Neuronal stem cell (in vitro differentiated cells): ENCODE data around the gene AOX1.

ENCODE experiments used
- DNase-seq: peaks from one replicate; pipeline ENCODE4 v3.0.0-alpha.2; 2013; ENCODE audit warnings: low spot score
- H2AFZ ChIP-seq: one replicate; pipeline ENCODE4 v1.6.1; 2013; ENCODE audit warnings: mild to moderate bottlenecking, low read length, inconsistent platforms
- H2AK5ac ChIP-seq: 2 replicates; pipeline ENCODE4 v1.6.1; 2013; ENCODE audit warnings: low read depth, mild to moderate bottlenecking, inconsistent platforms, low read length, moderate library complexity, mixed read lengths
- H2BK120ac ChIP-seq: 2 replicates; pipeline ENCODE4 v1.6.1; 2013; ENCODE audit warnings: low read depth, mild to moderate bottlenecking, inconsistent platforms, low read length, moderate library complexity, mixed read lengths
- H2BK12ac ChIP-seq: one replicate; pipeline ENCODE4 v1.6.1; 2013; ENCODE audit warnings: low read length, inconsistent platforms
- H2BK15ac ChIP-seq: 2 replicates; pipeline ENCODE4 v1.6.1; 2013; ENCODE audit warnings: mild to moderate bottlenecking, low read length, inconsistent platforms, mixed read lengths
- H2BK5ac ChIP-seq: one replicate; pipeline ENCODE4 v1.6.1; 2013; ENCODE audit warnings: inconsistent platforms, mild to moderate bottlenecking, low read length, moderate library complexity
- H3K14ac ChIP-seq: one replicate; pipeline ENCODE4 v1.6.1; 2013; ENCODE audit warnings: low read length, inconsistent platforms
- H3K18ac ChIP-seq: 2 replicates; pipeline ENCODE4 v1.6.1; 2013; ENCODE audit warnings: low read length, inconsistent platforms
- H3K23ac ChIP-seq: 2 replicates; pipeline ENCODE4 v1.6.1; 2013; ENCODE audit warnings: low read depth, mild to moderate bottlenecking, mixed read lengths, low read length, inconsistent platforms; ENCODE audit not compliant: poor library complexity
- H3K27ac ChIP-seq: replicated peaks from 3 replicates; pipeline ENCODE4 v1.5.1; 2013; ENCODE audit warnings: low read length, inconsistent platforms
- H3K27me3 ChIP-seq, 3 experiments: 2 replicates each; pipeline ENCODE4 v1.6.1; 2013; ENCODE audit warnings: low read length in 3 of 3, mild to moderate bottlenecking in 2 of 3, inconsistent platforms in 1 of 3, low read depth in 1 of 3, mixed read lengths in 1 of 3, moderate library complexity in 1 of 3; ENCODE audit not compliant: control insufficient read depth in 3 of 3, insufficient read depth in 3 of 3
- H3K36me3 ChIP-seq, 2 donors: replicated peaks in 1 of 2; 2 replicates each; pipeline ENCODE4 v1.6.1; 2013; ENCODE audit warnings: low read length in 2 of 2; ENCODE audit not compliant: control insufficient read depth in 2 of 2, insufficient read depth in 2 of 2
- H3K4ac ChIP-seq: 2 replicates; pipeline ENCODE4 v1.6.1; 2013; ENCODE audit warnings: inconsistent platforms, mild to moderate bottlenecking, low read length, moderate library complexity
- H3K4me1 ChIP-seq, 2 donors: 1 replicate in 1 of 2; 2 replicates in 1 of 2; pipeline ENCODE4 v1.6.1; 2013; ENCODE audit warnings: low read length in 2 of 2, low read depth in 1 of 2; ENCODE audit not compliant: control insufficient read depth in 2 of 2, insufficient read depth in 1 of 2
- H3K4me2 ChIP-seq: one replicate; pipeline ENCODE4 v1.6.1; 2013; ENCODE audit warnings: mild to moderate bottlenecking, low read length, inconsistent platforms; ENCODE audit not compliant: insufficient read depth, poor library complexity, severe bottlenecking
- H3K4me3 ChIP-seq, 2 donors: 2 replicates each; pipeline ENCODE4 v1.5.1; 2013; ENCODE audit warnings: low read length in 2 of 2, mild to moderate bottlenecking in 2 of 2, inconsistent platforms in 1 of 2, moderate library complexity in 1 of 2
- H3K79me1 ChIP-seq: one replicate; pipeline ENCODE4 v1.6.1; 2013; ENCODE audit warnings: low read depth, mild to moderate bottlenecking, inconsistent platforms, low read length, moderate library complexity
- H3K9ac ChIP-seq: one replicate; pipeline ENCODE4 v1.6.1; 2013; ENCODE audit warnings: mild to moderate bottlenecking, low read depth, low read length, inconsistent platforms; ENCODE audit not compliant: poor library complexity
- H3K9me3 ChIP-seq, 2 donors: replicated peaks in 1 of 2; 2 replicates each; pipeline versions ENCODE3 to v1.6.1; 2013; ENCODE audit warnings: low read length in 2 of 2, mild to moderate bottlenecking in 2 of 2, inconsistent platforms in 1 of 2, low read depth in 1 of 2, mixed read lengths in 1 of 2, moderate library complexity in 1 of 2; ENCODE audit not compliant: control insufficient read depth in 2 of 2, insufficient read depth in 1 of 2
- H4K8ac ChIP-seq: one replicate; pipeline ENCODE4 v1.6.1; 2013; ENCODE audit warnings: low read depth, mild to moderate bottlenecking, inconsistent platforms, low read length, moderate library complexity
- H4K91ac ChIP-seq: one replicate; pipeline ENCODE4 v1.6.1; 2013; ENCODE audit warnings: low read length, low read depth, mild to moderate bottlenecking, inconsistent platforms; ENCODE audit not compliant: poor library complexity
- WGBS, 2 donors: extraction: QIAGEN DNeasy Blood & Tissue Kit; methylation state at CpG; one replicate each; pipeline ENCODE4 v1.1.7; 2013; ENCODE audit warnings: missing lambda C conversion rate in 2 of 2, mixed read lengths in 1 of 2; ENCODE audit not compliant: insufficient read length in 2 of 2, insufficient replicate concordance in 1 of 2; ENCODE audit errors: extremely low coverage in 2 of 2; 5-methylcytosine and 5-hydroxymethylcytosine counted together

The AOX1 gene

GRCh38 chr2:200620606-200621390 is 35.0 kb downstream of the AOX1 start:
- peaks cover 0 to 2% of the 10 kb centered on the region in 2 donors for H3K4me1 ChIP-seq
- no peak overlapping the region for H3K4me2 ChIP-seq
- H2AFZ ChIP-seq: no peak overlapping the region
- no peak overlapping the region for H2AK5ac ChIP-seq
- no peaks in the 10 kb centered on the region for H3K36me3 ChIP-seq
- H3K23ac ChIP-seq: no peak overlapping the region
- H3K27ac ChIP-seq: no peak overlapping the region
- H3K14ac ChIP-seq: no peak overlapping the region
- H4K8ac ChIP-seq: no peak overlapping the region
- H2BK12ac ChIP-seq: no peak overlapping the region
- no peaks in the 10 kb centered on the region for H3K27me3 ChIP-seq
- no peak overlapping the region for H3K4ac ChIP-seq
- no peak overlapping the region for H3K4me3 ChIP-seq
- no peaks in the 10 kb centered on the region for H3K79me1 ChIP-seq
- H3K9me3 ChIP-seq: no peaks in the 10 kb centered on the region
- no peak overlapping the region for H3K9ac ChIP-seq
- no peak overlapping the region for H2BK5ac ChIP-seq
- no peak overlapping the region for H2BK15ac ChIP-seq
- no peak for DNase-seq
- H4K91ac ChIP-seq: no peak overlapping the region
- WGBS, 2 donors: no CpG with 5 or more reads among the region's 7 CpGs
- H3K18ac ChIP-seq: no peak overlapping the region
- H2BK120ac ChIP-seq: no peak overlapping the region

GRCh38 chr2:200622106-200622505 is 36.3 kb downstream of the AOX1 start:
- no CpG with 5 or more reads among the region's 1 CpG for WGBS, 2 donors
- no peak overlapping the region for H3K4ac ChIP-seq
- H3K4me1 ChIP-seq: peaks cover 0 to 4% of the 10 kb centered on the region in 2 donors
- no peak overlapping the region for H3K4me2 ChIP-seq
- H3K36me3 ChIP-seq: no peaks in the 10 kb centered on the region
- no peak overlapping the region for H3K9ac ChIP-seq
- H2BK15ac ChIP-seq: no peak overlapping the region
- DNase-seq: no peak
- no peak overlapping the region for H2BK120ac ChIP-seq
- no peak overlapping the region for H2AFZ ChIP-seq
- H3K14ac ChIP-seq: no peak overlapping the region
- no peak overlapping the region for H2BK12ac ChIP-seq
- peaks cover 0 to 6% (median 0%) of the 10 kb centered on the region in 3 experiments for H3K27me3 ChIP-seq
- no peak overlapping the region for H3K27ac ChIP-seq
- no peak overlapping the region for H2AK5ac ChIP-seq
- H3K18ac ChIP-seq: no peak overlapping the region
- H3K9me3 ChIP-seq: no peaks in the 10 kb centered on the region
- H4K8ac ChIP-seq: no peak overlapping the region
- no peak overlapping the region for H2BK5ac ChIP-seq
- no peak overlapping the region for H3K23ac ChIP-seq
- no peaks in the 10 kb centered on the region for H3K79me1 ChIP-seq
- H4K91ac ChIP-seq: no peak overlapping the region
- no peak overlapping the region for H3K4me3 ChIP-seq

GRCh38 chr2:200624026-200624425 is 38.2 kb downstream of the AOX1 start:
- Histone ChIP-seq H3K27me3 (peaks cover 0 to 13% (median 0%) of the 10 kb centered on the region in 3 experiments), H3K18ac (no peak overlapping the region), H3K79me1 (no peaks in the 10 kb centered on the region), H3K14ac (no peak overlapping the region), H4K8ac (no peak overlapping the region), H2BK12ac (no peak overlapping the region), H3K4me3 (no peak overlapping the region), H3K27ac (no peak overlapping the region), H2AFZ (no peak overlapping the region), H2BK5ac (no peak overlapping the region), H2BK15ac (no peak overlapping the region), H2BK120ac (no peak overlapping the region), H3K23ac (no peak overlapping the region), H2AK5ac (no peak overlapping the region), H3K4me2 (no peak overlapping the region), H4K91ac (no peak overlapping the region), H3K9me3 (no peaks in the 10 kb centered on the region), H3K4me1 (peaks cover 0 to 4% of the 10 kb centered on the region in 2 donors), H3K9ac (no peak overlapping the region), H3K36me3 (no peaks in the 10 kb centered on the region), H3K4ac (no peak overlapping the region)
- no peak for DNase-seq
- WGBS, 2 donors: no CpG with 5 or more reads among the region's 2 CpGs

- WGBS, 2 donors: no CpG with 5 or more reads among the region's 3 CpGs
- Histone ChIP-seq H3K23ac (no peak overlapping the region), H3K79me1 (no peaks in the 10 kb centered on the region), H3K9ac (no peak overlapping the region), H3K4me1 (peaks cover 0 to 4% of the 10 kb centered on the region in 2 donors), H2AK5ac (no peak overlapping the region), H2BK5ac (no peak overlapping the region), H3K9me3 (no peaks in the 10 kb centered on the region), H3K18ac (no peak overlapping the region), H3K4ac (no peak overlapping the region), H4K8ac (no peak overlapping the region), H3K14ac (no peak overlapping the region), H2AFZ (no peak overlapping the region), H2BK120ac (no peak overlapping the region), H3K36me3 (no peaks in the 10 kb centered on the region), H3K27me3 (peaks cover 0 to 13% (median 0%) of the 10 kb centered on the region in 3 experiments), H2BK12ac (no peak overlapping the region), H3K27ac (no peak overlapping the region), H4K91ac (no peak overlapping the region), H3K4me2 (no peak overlapping the region), H2BK15ac (no peak overlapping the region), H3K4me3 (no peak overlapping the region)
- DNase-seq: no peak
These were observed 38.8 kb downstream of the AOX1 start for GRCh38 chr2:200624658-200625057.
